ENCODE results near the gene HERC3. TPM values are rescaled to one million over a fixed set of nuclear protein-coding genes. Genes with fewer than 3 reads are reported as not detected.

HERC3 gene
- total and polyA plus RNA-seq, 10 of the 15 experiments (the other 5 are each of a cell fraction or from before 2014, with no cell fraction given): 0.52 to 18.2 (median 2.8) TPM

GRCh38 chr4:88659890-88660208 lies 67.6 kb downstream of the HERC3 start (continued):
- TF ChIP-seq, protein P1, sequence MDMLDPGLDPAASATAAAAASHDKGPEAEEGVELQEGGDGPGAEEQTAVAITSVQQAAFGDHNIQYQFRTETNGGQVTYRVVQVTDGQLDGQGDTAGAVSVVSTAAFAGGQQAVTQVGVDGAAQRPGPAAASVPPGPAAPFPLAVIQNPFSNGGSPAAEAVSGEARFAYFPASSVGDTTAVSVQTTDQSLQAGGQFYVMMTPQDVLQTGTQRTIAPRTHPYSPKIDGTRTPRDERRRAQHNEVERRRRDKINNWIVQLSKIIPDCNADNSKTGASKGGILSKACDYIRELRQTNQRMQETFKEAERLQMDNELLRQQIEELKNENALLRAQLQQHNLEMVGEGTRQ (IDR thresholded peaks at IDR 0.05; ENCODE audit: borderline replicate concordance, low read depth, low read length): no peak
- no peak for TF ChIP-seq CBX5 (IDR thresholded peaks at IDR 0.05; ENCODE audit: low read depth)

DNA sequence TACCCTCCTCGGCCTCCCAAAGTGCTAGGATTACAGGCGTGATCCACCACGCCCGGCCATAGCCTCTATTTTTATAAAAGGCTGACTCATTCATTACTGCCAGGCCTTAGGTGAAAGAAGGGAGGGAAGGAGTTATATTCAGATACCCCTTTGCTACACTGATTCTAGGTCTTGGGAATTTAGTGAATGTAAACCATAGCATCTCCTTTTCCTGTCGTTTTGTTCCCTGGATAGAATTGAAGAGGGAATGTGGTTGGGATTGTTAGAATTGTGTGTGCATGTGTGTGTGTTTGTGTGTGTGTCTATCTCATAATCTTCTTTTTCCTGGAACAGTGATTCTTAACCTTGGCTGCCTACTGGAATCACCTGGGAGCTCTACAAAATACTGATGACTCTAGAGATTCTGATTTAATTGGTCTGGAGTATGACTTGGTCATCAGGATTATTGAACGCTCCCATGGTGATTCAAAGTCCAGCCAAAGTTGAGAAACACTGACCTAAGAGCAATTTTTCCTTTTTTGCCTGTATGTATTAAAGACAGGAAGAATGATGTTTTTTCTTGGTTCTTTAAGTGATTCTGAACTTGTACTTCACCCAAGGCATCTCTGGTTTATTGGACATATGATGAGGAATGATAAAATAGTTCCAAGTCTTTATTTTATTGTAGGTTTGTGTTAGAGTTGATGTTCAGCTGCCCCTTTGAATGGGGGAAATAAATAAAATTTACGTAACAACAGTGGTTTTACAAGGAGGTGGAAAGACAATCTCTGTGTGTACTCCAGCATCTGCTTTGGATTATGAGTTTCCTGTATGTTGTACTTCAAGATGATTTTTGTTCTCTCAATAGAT lies 68.4 kb downstream of the HERC3 start:
- ChIA-PET SMC1A (ENCODE audit: uncharacterized antibody, unreplicated experiment) (interaction anchor here (1.0 to 1.3 kb wide), 3 partner anchors 12 to 140 kb away, joined by 3 to 7 read pairs (median 4); no protein-coding TSS in a partner anchor), CTCF (interaction anchor here (0.6 to 3.5 kb wide), 6 partner anchors 38 to 158 kb away, joined by 3 to 64 read pairs (median 4); no protein-coding TSS in a partner anchor), RAD21 (ENCODE audit: unreplicated experiment) (interaction anchor here (1.5 kb wide), 1 partner anchor 13 kb away, joined by 3 read pairs; no protein-coding TSS in a partner anchor), POLR2A (no interaction called here)
- H3K36me3 ChIP-seq (ENCODE audit: control insufficient read depth in 2 of 2, insufficient read depth in 2 of 2, low read length in 1 of 2): no peaks in the 10 kb centered on the region
- BruUV-seq (replicated peaks): no TSS peak
- H2AFZ ChIP-seq (ENCODE audit: control insufficient read depth, low read depth, low read length): no peak overlapping the region
- H3K9ac ChIP-seq (ENCODE audit: control insufficient read depth, insufficient read depth, low read length): no peak overlapping the region
- DNase-seq (ENCODE audit: low read depth, low spot score) (no peak), FAIRE-seq (no peak), ATAC-seq (no peak)
- H3K4me3 ChIP-seq: no peak overlapping the region
- H3K4me2 ChIP-seq (ENCODE audit: control insufficient read depth, insufficient read depth): no peak overlapping the region
- H3K4me1 ChIP-seq (ENCODE audit: control insufficient read depth, insufficient read depth, low read length): no peaks in the 10 kb centered on the region
- no peak overlapping the region for H3K27ac ChIP-seq (ENCODE audit: control insufficient read depth, insufficient read depth)
- H3K79me2 ChIP-seq (ENCODE audit: control insufficient read depth, insufficient read depth, low read length): no peaks in the 10 kb centered on the region
- intact Hi-C loops (cut with micrococcal nuclease; ENCODE audit: unreplicated experiment) (no loop called here), in situ Hi-C loops (cut with MboI) (no loop called here)
- no peaks in the 10 kb centered on the region for H3K9me3 ChIP-seq (replicated peaks; ENCODE audit: control insufficient read depth, insufficient read depth, low read length)
- no peaks in the 10 kb centered on the region for H3K27me3 ChIP-seq (replicated peaks in 1 of 2; ENCODE audit: control insufficient read depth in 2 of 2, insufficient read depth in 2 of 2, low read length in 1 of 2)
- TF ChIP-seq TAF1 (IDR thresholded peaks at IDR 0.05; ENCODE audit: borderline replicate concordance, low read depth, low read length) (no peak), ATF7 (IDR thresholded peaks at IDR 0.05; ENCODE audit: low read depth) (no peak), POLR2AphosphoS2 (IDR thresholded peaks at IDR 0.05; ENCODE audit: low read depth, low read length) (no peak)
- no peaks in the 10 kb centered on the region for H4K20me1 ChIP-seq (ENCODE audit: control insufficient read depth, insufficient read depth)
- 80% methylated on average over 7 of the region's 7 CpGs for WGBS (ENCODE audit: insufficient coverage, insufficient replicate concordance, low lambda C conversion rate, missing lambda C conversion rate)
